ENCODE measurements around the gene GTPBP1. TPM values are rescaled to one million over a fixed set of nuclear protein-coding genes. Genes with fewer than 3 reads are reported as not detected.

Gene GTPBP1
- total and polyA plus RNA-seq, 2 of the 13 experiments (the other 11 are each of a cell fraction or from before 2014, with no cell fraction given): 22.3 to 27.0 TPM

DNA sequence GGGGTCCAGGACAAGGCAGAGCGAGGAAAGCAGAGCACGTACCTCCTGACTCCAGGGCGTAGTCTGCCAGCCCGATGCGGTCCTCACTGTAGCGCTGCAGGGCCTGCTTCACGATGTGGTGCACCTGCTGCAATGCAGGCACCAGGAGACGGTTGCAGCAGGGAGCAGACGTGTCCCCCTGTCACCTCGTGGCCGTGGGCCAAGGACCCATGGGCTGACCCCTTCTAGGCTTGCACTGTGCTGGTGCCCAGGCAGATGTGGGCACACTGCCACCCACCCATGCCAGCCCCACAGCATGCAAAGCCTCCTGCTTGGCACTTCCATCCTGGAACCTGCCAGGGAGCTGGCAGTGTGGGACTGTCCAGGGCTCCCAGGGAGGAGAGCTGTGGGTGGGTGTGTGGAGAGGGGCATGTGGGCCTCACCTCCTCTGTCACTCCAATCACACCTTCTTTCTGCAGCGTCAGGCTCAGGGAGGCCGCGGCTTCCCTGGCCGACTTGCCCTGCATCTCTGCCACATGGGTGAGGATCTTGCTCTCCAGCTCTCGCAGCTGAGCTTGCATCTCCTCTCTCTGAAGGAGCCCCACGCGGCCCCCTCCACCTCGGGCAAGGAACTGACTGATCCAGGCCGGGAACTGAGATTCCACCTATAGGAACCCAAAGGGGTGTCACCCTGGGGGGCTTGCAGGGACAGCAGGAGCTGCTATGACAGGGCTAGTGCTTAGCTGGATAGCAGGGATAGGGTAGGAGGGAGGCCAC, 33.7 kb downstream of the GTPBP1 start (continued):
- TF ChIP-seq, protein P1, sequence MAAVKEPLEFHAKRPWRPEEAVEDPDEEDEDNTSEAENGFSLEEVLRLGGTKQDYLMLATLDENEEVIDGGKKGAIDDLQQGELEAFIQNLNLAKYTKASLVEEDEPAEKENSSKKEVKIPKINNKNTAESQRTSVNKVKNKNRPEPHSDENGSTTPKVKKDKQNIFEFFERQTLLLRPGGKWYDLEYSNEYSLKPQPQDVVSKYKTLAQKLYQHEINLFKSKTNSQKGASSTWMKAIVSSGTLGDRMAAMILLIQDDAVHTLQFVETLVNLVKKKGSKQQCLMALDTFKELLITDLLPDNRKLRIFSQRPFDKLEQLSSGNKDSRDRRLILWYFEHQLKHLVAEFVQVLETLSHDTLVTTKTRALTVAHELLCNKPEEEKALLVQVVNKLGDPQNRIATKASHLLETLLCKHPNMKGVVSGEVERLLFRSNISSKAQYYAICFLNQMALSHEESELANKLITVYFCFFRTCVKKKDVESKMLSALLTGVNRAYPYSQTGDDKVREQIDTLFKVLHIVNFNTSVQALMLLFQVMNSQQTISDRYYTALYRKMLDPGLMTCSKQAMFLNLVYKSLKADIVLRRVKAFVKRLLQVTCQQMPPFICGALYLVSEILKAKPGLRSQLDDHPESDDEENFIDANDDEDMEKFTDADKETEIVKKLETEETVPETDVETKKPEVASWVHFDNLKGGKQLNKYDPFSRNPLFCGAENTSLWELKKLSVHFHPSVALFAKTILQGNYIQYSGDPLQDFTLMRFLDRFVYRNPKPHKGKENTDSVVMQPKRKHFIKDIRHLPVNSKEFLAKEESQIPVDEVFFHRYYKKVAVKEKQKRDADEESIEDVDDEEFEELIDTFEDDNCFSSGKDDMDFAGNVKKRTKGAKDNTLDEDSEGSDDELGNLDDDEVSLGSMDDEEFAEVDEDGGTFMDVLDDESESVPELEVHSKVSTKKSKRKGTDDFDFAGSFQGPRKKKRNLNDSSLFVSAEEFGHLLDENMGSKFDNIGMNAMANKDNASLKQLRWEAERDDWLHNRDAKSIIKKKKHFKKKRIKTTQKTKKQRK (IDR thresholded peaks at IDR 0.05; ENCODE audit: low read length): no peak
- TF ChIP-seq ZKSCAN1 (IDR thresholded peaks at IDR 0.05; ENCODE audit: low read length) (no peak), AGO1 (IDR thresholded peaks at IDR 0.05; ENCODE audit: low read depth, low read length, poor library complexity, severe bottlenecking) (peak; percentile 63), ZNF101 (CRISPR knock-in tag; IDR thresholded peaks at IDR 0.05; ENCODE audit: borderline replicate concordance, low read depth) (no peak), AGO2 (optimal IDR thresholded peaks at IDR 0.05; ENCODE audit: low read depth, low read length) (peak; percentile 12), DR1 (CRISPR knock-in tag; IDR thresholded peaks at IDR 0.05) (no peak), ZNF207 (IDR thresholded peaks at IDR 0.05; ENCODE audit: borderline replicate concordance) (no peak), HNF4A (CRISPR knock-in tag; IDR thresholded peaks at IDR 0.05) (no peak), RBFOX2 (IDR thresholded peaks at IDR 0.05; ENCODE audit: low read depth, low read length) (0 out of 2 replicates have a peak, but pooled peaks have one; percentile 20), ZNF660 (CRISPR knock-in tag; IDR thresholded peaks at IDR 0.05; ENCODE audit: borderline replicate concordance, low read depth) (no peak), RFX5 (IDR thresholded peaks at IDR 0.05; ENCODE audit: low read depth, low read length) (no peak), POLR2AphosphoS2 (IDR thresholded peaks at IDR 0.05; ENCODE audit: low read depth, low read length) (peak; percentile 3; the same call in 1 of the 2 replicates), ZSCAN25 (CRISPR knock-in tag; IDR thresholded peaks at IDR 0.05) (no peak), CENPX (CRISPR knock-in tag; IDR thresholded peaks at IDR 0.05) (no peak)
- TF ChIP-seq, protein P2, sequence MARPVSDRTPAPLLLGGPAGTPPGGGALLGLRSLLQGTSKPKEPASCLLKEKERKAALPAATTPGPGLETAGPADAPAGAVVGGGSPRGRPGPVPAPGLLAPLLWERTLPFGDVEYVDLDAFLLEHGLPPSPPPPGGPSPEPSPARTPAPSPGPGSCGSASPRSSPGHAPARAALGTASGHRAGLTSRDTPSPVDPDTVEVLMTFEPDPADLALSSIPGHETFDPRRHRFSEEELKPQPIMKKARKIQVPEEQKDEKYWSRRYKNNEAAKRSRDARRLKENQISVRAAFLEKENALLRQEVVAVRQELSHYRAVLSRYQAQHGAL (CRISPR knock-in tag; IDR thresholded peaks at IDR 0.05; ENCODE audit: not compliant biosample characterization): no peak
- TF ChIP-seq, protein P3, sequence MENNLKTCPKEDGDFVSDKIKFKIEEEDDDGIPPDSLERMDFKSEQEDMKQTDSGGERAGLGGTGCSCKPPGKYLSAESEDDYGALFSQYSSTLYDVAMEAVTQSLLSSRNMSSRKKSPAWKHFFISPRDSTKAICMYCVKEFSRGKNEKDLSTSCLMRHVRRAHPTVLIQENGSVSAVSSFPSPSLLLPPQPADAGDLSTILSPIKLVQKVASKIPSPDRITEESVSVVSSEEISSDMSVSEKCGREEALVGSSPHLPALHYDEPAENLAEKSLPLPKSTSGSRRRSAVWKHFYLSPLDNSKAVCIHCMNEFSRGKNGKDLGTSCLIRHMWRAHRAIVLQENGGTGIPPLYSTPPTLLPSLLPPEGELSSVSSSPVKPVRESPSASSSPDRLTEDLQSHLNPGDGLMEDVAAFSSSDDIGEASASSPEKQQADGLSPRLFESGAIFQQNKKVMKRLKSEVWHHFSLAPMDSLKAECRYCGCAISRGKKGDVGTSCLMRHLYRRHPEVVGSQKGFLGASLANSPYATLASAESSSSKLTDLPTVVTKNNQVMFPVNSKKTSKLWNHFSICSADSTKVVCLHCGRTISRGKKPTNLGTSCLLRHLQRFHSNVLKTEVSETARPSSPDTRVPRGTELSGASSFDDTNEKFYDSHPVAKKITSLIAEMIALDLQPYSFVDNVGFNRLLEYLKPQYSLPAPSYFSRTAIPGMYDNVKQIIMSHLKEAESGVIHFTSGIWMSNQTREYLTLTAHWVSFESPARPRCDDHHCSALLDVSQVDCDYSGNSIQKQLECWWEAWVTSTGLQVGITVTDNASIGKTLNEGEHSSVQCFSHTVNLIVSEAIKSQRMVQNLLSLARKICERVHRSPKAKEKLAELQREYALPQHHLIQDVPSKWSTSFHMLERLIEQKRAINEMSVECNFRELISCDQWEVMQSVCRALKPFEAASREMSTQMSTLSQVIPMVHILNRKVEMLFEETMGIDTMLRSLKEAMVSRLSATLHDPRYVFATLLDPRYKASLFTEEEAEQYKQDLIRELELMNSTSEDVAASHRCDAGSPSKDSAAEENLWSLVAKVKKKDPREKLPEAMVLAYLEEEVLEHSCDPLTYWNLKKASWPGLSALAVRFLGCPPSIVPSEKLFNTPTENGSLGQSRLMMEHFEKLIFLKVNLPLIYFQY (CRISPR knock-in tag; IDR thresholded peaks at IDR 0.05; ENCODE audit: borderline replicate concordance): no peak
